Thyroid gland (tissue), 4 donors: ENCODE data around the gene GNS. TPM values are rescaled to one million over a fixed set of nuclear protein-coding genes. Genes with fewer than 3 reads are reported as not detected.

Experiments
- DNase-seq, 2 donors: peaks; one replicate each; pipeline ENCODE4 v3.0.0-alpha.2; 2019
- H3K27ac ChIP-seq, 3 donors: fragments of 200-600 bp; sonication (generic); 1 replicate in 2 of 3; 2 replicates in 1 of 3; pipeline ENCODE4 v1.5.1; 2016 to 2019; ENCODE audit warnings: mild to moderate bottlenecking in 1 of 3, moderate library complexity in 1 of 3
- H3K27me3 ChIP-seq: fragments of 200-600 bp; sonication (generic); one replicate; pipeline ENCODE4 v1.5.1; 2019
- H3K36me3 ChIP-seq, 2 donors: fragments of 200-600 bp; sonication (generic); one replicate each; pipeline ENCODE4 v1.5.1; 2016 to 2019
- H3K4me1 ChIP-seq, 2 donors: fragments of 200-600 bp; sonication (generic); one replicate each; pipeline ENCODE4 v1.5.1; 2017 to 2019
- H3K4me3 ChIP-seq, 3 donors: fragments of 200-600 bp; sonication (generic); replicated peaks in 1 of 3; 1 replicate in 2 of 3; 2 replicates in 1 of 3; pipeline ENCODE4 v1.5.1; 2016; ENCODE audit warnings: mild to moderate bottlenecking in 1 of 3
- H3K9me3 ChIP-seq: fragments of 200-600 bp; sonication (generic); one replicate; pipeline ENCODE4 v1.5.1; 2017
- CTCF ChIP-seq, 6 experiments: fragments of 200-600 bp in 3 of 6; fragments of 450-650 bp in 3 of 6; sonication (generic) in 3 of 6; IDR thresholded peaks; one replicate each; pipeline ENCODE4 v1.5.1; 2016 to 2019; ENCODE audit warnings: antibody characterized with exemption in 6 of 6, mild to moderate bottlenecking in 2 of 6, inconsistent platforms in 1 of 6, moderate library complexity in 1 of 6
- POLR2A ChIP-seq, 2 donors: fragments of 450-650 bp; IDR thresholded peaks; one replicate each; pipeline ENCODE4 v1.6.1; 2017; ENCODE audit warnings: antibody characterized with exemption in 2 of 2, mild to moderate bottlenecking in 2 of 2, moderate library complexity in 1 of 2
- WGBS, 2 donors: methylation state at CpG; one replicate each; pipeline ENCODE4 v1.1.5; 2017; 5-methylcytosine and 5-hydroxymethylcytosine counted together
- intact Hi-C: fragments of 100-400 bp; cut with DNase I; formaldehyde crosslinking; loops from one replicate; pipeline ENCODE4 v1.15.1; 2023
- total RNA-seq, 4 donors: library from RNA; depleted of rRNA; stranded (reverse); fragments of >200 nt; gene quantifications; one replicate each; pipeline ENCODE4 v1.2.3, GENCODE V29; 2016

The GNS gene
- total RNA-seq, 4 donors from 2014 or later = 130 to 174 (median 160) TPM

- no peaks in the 10 kb centered on the region for H3K27me3 ChIP-seq
- TF ChIP-seq POLR2A (IDR thresholded peaks at IDR 0.05) (no peak), CTCF (IDR thresholded peaks at IDR 0.05) (no peak)
- no peak overlapping the region for H3K27ac ChIP-seq
- peaks cover 0 to 3% of the 10 kb centered on the region in 2 donors for H3K4me1 ChIP-seq
- peaks cover 17 to 22% of the 10 kb centered on the region in 2 donors for H3K36me3 ChIP-seq
- H3K9me3 ChIP-seq = no peaks in the 10 kb centered on the region
- intact Hi-C loops = no loop called here
- no peak overlapping the region for H3K4me3 ChIP-seq
- 97% methylated on average over 4 of the region's 4 CpGs for WGBS, 2 donors
- DNase-seq = no peak
Measured at GRCh38 chr12:64731683-64732082, 27.5 kb downstream of the GNS start.

GRCh38 chr12:64730588-64730969 lies 28.6 kb downstream of the GNS start:
- intact Hi-C loops = no loop called here
- no peak for TF ChIP-seq CTCF (IDR thresholded peaks at IDR 0.05)
- no peak for TF ChIP-seq POLR2A (IDR thresholded peaks at IDR 0.05)

GRCh38 chr12:64729909-64730587 lies 29.2 kb downstream of the GNS start:
- Histone ChIP-seq H3K4me3 (no peak overlapping the region), H3K4me1 (peaks cover 0 to 3% of the 10 kb centered on the region in 2 donors), H3K36me3 (peaks cover 7 to 8% of the 10 kb centered on the region in 2 donors), H3K27me3 (no peaks in the 10 kb centered on the region), H3K27ac (no peak overlapping the region), H3K9me3 (no peaks in the 10 kb centered on the region)
- no peak for DNase-seq
- intact Hi-C loops = no loop called here
- TF ChIP-seq POLR2A (IDR thresholded peaks at IDR 0.05) = no peak
- TF ChIP-seq CTCF (IDR thresholded peaks at IDR 0.05) = no peak
- 71 to 79% methylated on average over 2 of the region's 2 CpGs for WGBS, 2 donors

More at GRCh38 chr12:64730588-64730969, 28.6 kb downstream of the GNS start:
- Histone ChIP-seq H3K9me3 (no peaks in the 10 kb centered on the region), H3K27ac (no peak overlapping the region), H3K36me3 (peaks cover 8 to 13% of the 10 kb centered on the region in 2 donors), H3K4me3 (no peak overlapping the region), H3K27me3 (no peaks in the 10 kb centered on the region), H3K4me1 (peaks cover 0 to 3% of the 10 kb centered on the region in 2 donors)
- WGBS, 2 donors = 77 to 81% methylated on average over 2 of the region's 2 CpGs
- no peak for DNase-seq

- Histone ChIP-seq H3K27ac (no peak overlapping the region), H3K4me3 (no peak overlapping the region), H3K4me1 (no peaks in the 10 kb centered on the region), H3K27me3 (no peaks in the 10 kb centered on the region), H3K36me3 (peaks cover 25 to 46% of the 10 kb centered on the region in 2 donors), H3K9me3 (no peaks in the 10 kb centered on the region)
- no peak for DNase-seq
- 96 to 97% methylated on average over 11 of the region's 11 CpGs for WGBS, 2 donors
- intact Hi-C loops = no loop called here
- TF ChIP-seq CTCF (IDR thresholded peaks at IDR 0.05) (no peak), POLR2A (IDR thresholded peaks at IDR 0.05) (no peak)
Measured at GRCh38 chr12:64724201-64724745, 34.9 kb downstream of the GNS start.

- TF ChIP-seq POLR2A (IDR thresholded peaks at IDR 0.05) (no peak), CTCF (IDR thresholded peaks at IDR 0.05) (no peak)
- Histone ChIP-seq H3K27me3 (no peaks in the 10 kb centered on the region), H3K4me3 (no peak overlapping the region), H3K9me3 (no peaks in the 10 kb centered on the region), H3K27ac (no peak overlapping the region), H3K36me3 (peaks cover 23 to 46% of the 10 kb centered on the region in 2 donors), H3K4me1 (no peaks in the 10 kb centered on the region)
- 92 to 98% methylated on average over 2 of the region's 2 CpGs for WGBS, 2 donors
- intact Hi-C loops = no loop called here
- DNase-seq = no peak
Measured at GRCh38 chr12:64723630-64724029, 35.6 kb downstream of the GNS start.
